Activated CD4-positive, alpha-beta T cell treated with anti-CD3 and anti-CD28 coated beads for 4 hours (primary cell): ENCODE data around the gene SH3BP4.
"Not testable (repeated sequence)": the region's sequence is repeated elsewhere in the genome, so short reads cannot be mapped to it uniquely, and the experiment has no call there.

ENCODE experiments used
- DNase-seq, 2 donors: peaks; one replicate each; pipeline ENCODE4 v3.0.0-alpha.2; 2020

Gene SH3BP4

GRCh38 chr2:235044501-235045271, 92.9 kb downstream of the SH3BP4 start:
- no peak for DNase-seq

DNA sequence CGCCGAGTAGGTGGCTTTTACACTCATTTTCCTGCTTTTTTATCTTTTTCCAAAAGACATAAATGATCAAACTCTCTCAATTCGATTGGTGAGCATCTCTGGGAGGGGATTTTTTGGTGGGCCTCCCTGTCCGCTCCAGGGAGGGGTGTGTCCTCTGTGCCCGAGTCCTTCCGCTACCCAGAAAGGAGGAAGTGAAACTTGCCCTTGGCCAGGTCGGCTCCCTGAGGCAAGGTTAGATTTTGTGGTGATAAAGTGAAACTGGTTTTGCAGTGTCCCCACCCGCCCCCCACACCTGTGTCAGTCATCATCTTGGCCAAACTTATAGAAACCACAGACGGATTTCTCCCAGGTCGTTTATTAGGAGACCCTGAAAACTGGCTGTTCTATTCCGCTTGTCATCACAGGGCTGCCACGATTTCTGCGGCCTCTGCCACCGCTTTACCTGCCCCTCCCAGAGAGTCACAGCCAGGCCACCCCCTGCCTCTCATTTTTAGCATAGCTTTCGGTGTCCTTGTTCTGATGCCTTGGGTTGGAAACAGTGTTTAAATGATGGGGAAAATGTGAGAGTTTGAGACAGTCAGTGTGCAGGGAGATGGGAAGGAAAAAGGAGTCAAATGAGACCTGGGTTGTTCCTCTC, 93.6 kb downstream of the SH3BP4 start:
- DNase-seq, result no peak

DNA sequence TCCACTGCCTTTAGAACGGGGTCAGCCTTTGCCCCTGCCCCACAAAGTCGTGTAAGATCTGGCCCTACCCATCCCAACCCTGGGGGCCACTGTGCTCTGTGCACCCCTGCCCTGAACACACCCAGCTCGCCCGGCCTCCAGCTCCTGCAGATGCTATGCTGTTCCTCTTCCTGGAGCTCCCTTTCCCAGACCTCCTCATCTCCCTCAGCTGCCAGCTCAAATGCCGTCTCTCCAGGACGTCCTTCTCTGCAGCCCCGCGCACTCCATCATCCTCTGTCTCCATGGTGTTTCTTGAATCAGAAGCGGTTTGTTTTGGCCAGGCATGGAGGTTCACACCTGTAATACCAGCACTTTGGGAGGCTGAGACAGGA, 94.1 kb downstream of the SH3BP4 start:
- DNase-seq, result no peak

- DNase-seq, result no peak
Observed at GRCh38 chr2:235046589-235046988, 94.8 kb downstream of the SH3BP4 start.

DNA sequence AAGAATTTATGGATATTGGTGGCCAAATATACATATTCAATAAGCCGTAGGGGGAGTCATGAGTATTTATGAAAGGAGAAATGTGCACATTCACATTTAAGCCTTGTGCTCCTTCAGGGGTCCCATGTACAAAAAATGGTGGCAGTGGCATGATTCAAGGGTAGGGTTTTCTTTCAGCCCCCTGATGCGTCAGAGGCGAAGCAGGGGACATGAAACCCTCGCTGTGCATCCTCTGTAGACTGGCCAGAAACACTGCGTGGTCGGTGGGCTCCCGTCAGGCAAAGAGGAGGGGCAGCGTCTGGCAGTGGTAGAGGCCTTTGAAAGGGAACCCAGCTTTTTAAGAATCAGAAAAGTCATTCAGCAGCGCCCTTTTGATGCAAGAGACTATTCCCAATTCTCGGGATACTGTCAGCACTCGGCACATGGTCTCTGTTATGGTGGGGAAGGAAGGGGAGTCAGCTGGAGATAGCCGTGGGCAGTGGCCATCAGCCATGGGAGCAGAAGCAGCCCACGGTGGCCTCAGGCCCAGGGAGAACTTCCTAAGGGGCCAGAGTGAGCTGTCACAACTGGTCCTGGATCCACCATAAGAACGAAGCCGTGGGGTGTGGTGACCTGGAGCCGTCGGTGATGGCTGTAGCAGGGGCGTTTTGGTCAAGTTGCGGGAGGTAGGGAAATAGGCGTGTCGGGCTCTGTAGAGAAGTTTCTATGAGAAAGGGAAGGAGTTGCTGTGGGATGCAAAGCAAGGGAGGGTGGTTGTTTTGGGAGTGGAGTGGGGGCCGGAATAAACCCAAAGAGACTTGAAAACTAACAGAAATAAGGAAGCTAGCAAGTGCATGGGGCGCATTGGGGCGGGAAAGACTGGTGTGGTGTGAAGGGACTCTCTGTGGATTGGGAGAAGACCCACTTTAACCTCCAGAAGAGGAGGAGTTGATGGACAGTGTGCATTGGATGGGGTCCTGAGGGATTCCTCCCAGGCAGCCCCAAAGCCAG, 95.6 kb downstream of the SH3BP4 start:
- no peak for DNase-seq

GRCh38 chr2:235048549-235048948, 96.7 kb downstream of the SH3BP4 start:
- DNase-seq, result no peak

GRCh38 chr2:235049069-235049468, 97.3 kb downstream of the SH3BP4 start:
- DNase-seq, result no peak

GRCh38 chr2:235049719-235050118, 97.9 kb downstream of the SH3BP4 start:
- DNase-seq, result no peak

DNA sequence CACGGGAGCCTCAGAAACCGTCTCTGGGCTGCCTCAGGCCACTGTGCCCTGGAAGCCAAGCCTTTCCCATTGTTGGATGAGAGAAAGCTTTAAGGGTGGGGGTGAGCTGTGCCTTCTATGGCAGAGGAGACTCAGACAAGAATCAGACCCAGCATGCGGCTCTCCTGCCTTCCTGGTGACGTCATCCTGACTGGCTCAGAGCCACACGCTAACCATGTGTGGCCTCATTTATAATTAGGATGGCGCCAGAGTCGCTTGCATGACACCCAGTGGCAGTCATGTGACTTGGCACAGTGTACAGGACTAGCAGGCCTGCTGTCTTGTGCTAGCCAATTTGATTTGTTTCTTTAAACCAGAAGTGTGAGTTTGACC, 99.1 kb downstream of the SH3BP4 start:
- DNase-seq, result no peak

GRCh38 chr2:235051436-235052260, 99.8 kb downstream of the SH3BP4 start:
- no peak for DNase-seq

DNA sequence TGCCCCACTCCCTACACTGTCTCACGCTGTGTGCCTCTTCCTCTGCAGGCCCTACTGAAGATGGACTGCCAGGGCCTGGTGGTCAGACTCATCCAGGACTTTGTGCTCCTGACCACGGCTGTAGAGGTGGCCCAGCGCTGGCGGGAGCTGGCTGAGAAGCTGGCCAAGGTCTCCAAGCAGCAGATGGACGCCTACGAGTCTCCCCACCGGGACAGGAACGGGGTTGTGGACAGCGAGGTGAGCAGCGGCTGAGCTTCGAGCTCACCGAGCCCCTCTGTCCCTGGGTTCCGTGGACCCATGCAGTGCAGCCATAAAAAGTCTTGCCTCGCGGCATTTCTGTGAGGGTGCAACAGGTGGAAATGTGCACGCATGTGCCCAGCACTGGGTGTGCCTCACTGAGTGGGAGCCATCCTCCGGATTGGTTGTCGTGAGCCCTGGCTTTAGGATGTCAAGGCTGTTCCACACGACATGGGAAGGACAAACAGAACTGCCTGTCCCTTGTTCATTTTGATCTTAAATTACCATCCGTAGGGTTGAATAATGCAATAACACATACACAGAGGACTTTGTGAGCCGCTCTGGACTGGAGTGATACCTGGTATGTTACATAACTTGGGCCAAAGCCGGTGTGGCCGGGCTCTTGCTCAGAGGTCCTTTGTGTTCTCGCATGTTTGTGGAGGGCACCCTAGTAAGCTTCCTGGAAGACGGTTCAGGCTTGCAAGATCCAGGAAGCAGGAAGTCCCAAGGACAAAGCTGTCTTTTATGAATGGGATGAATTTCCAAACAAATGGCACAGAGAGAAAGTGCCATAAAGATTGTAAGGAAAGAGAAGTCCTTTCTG, 100.9 kb downstream of the SH3BP4 start:
- no peak for DNase-seq

DNA sequence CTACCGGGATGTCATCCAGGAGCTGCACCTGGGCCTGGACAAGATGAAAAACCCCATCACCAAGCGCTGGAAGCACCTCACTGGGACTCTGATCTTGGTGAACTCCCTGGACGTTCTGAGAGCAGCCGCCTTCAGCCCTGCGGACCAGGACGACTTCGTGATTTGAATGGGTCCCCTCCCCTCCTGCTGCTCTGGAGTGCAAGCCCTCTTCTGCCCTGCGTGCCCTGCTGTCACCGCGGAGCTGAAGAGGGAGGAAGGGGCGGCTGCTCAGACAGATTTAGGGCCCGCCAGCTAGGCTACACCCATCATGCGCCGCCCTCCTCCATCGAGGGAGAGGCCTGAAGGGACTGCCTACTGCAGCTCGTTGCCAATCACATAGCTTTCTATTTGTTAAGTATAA, 101.8 kb downstream of the SH3BP4 start:
- no peak for DNase-seq

- DNase-seq, result no peak
Observed at GRCh38 chr2:235054475-235054874, 102.7 kb downstream of the SH3BP4 start.

DNA sequence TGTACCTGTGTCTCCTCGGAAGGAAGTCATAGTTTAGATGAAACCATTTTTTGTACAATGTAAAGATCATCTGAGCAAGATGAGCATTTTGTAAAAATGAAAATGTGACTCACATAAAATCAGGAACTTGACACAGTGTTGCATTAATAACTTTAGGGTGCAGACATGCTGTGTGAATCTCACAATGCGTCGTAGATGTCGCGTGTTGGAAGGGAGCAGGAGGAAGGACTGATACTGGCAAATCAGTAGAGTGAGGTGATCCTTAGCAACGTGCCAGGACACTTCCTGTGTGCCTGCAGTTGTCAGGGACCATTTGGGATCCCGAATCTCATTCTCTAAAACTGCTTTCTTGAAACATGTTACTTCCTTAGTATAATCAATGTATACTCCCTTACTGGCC, 103.1 kb downstream of the SH3BP4 start:
- DNase-seq, result no peak

DNA sequence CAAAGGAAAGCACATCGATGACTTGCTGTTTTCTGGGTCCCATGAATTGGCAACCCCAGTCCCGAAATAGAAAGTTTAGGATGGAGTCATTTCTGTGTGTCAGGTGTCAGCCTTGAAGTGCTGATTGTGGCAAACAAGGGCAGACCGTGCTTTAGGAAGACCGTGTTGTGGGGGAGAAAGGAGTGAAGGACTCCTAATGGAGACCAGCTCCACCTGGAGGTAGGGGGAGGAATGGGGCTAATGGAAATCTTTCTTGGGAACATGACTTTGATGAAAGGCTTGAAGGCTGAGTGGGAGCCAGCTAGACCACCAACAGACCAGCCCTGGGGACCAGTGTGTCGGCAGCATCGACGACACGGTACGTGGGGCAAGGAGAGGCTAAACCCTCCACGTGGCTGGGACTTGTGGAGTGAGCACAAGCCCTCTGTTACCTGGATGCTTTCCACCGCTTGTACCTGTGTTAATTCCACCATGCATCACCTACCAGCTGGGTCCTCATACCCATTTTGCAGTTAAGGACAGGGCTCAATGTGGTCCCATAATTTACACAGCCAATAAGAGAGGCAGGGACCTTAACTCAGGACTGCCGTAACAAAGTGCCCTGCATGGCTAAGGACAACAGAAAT, 104.2 kb downstream of the SH3BP4 start:
- no peak for DNase-seq

- no peak for DNase-seq
Observed at GRCh38 chr2:235056768-235057167, 105.0 kb downstream of the SH3BP4 start.

DNA sequence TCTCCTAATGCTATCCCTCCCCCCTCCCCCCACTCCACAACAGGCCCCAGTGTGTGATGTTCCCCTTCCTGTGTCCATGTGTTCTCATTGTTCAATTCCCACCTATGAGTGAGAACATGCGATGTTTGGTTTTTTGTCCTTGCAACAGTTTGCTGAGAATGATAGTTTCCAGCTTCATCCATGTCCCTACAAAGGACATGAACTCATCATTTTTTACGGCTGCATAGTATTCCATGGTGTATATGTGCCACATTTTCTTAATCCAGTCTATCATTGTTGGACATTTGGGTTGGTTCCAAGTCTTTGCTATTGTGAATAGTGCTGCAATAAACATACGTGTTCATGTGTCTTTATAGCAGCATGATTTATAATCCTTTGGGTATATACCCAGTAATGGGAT, 105.8 kb downstream of the SH3BP4 start:
- DNase-seq, result not testable (repeated sequence)

GRCh38 chr2:235059161-235059560, 107.3 kb downstream of the SH3BP4 start:
- no peak for DNase-seq

GRCh38 chr2:235061656-235062055, 109.8 kb downstream of the SH3BP4 start:
- DNase-seq, result no peak

DNA sequence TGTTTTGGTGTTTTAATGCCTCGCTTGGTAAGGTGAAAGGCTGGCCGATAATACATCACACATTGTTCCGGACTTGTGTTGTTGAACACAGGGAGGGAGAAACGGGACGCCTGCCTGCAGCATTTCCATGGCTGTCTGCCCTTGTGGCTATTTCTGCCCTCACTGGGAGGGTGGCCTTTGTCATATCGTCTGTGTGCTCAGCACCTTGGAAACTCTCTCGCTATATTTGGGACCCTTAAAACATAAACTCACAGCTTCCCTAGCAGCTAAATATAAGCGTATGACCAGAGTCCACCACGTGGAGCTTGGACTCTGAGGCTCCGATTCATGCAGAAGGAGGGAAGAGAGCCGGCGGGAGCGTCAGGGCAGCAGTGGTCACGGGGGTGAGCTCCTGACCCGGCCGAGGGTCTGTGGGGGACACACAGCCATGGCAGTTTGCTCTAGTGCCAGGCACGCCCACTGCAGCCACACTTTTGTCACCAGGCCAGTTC, 111.7 kb downstream of the SH3BP4 start:
- DNase-seq, result no peak

- no peak for DNase-seq
Observed at GRCh38 chr2:235064976-235065375, 113.2 kb downstream of the SH3BP4 start.
